Heart left ventricle (tissue), 13 donors: Measurements from ENCODE around the gene AGR3.

ENCODE experiments used
- CTCF ChIP-seq, 12 donors: fragments of 200-600 bp; sonication (generic) in 4 of 12; IDR thresholded peaks; one replicate each; pipeline versions ENCODE4 v1.5.0 to v1.8.0; 2018 to 2022; ENCODE audit warnings: antibody characterized with exemption in 12 of 12, mild to moderate bottlenecking in 5 of 12
- POLR2A ChIP-seq, 2 donors: fragments of 450-650 bp; IDR thresholded peaks; one replicate each; pipeline ENCODE4 v1.6.1; 2017; ENCODE audit warnings: antibody characterized with exemption in 2 of 2, mild to moderate bottlenecking in 2 of 2, moderate library complexity in 2 of 2
- donor health status: ischemic (EF 13 %, LVEDD 7.1; RV severe dilation, severe dysfunction).
- donor health status: DM: no; HTN: yes; CAD: no.
- donor health status: DM: no; HTN: no; CAD: no.
- donor health status: ischemic (EF 25% LVEDD 6.9; RV normal size, moderate dysfunction).
- donor health status: ischemic (EF 25% LVEDD 5.7; RV mildly dilated, moderate dysfunction).
- donor health status: ischemic (EF 35%, LVEDD 5.7; RV mildly dilated, moderate dysfunction).
- donor health status: nonischemic (EF 11% LVEDD 7.7; RV severe dilation, severe dysfunction).
- donor health status: DM: yes; HTN: yes; CAD: no.
- donor health status: PGD.
- donor health status: ischemic (EF 29% LVEDD 5.4; RV normal size, mild dysfunction).
- donor health status: nonischemic (EF 23%, LVEDD 6.1; RV moderate dilation, normal function).

- TF ChIP-seq CTCF (IDR thresholded peaks at IDR 0.05) = no peak
- no peak for TF ChIP-seq POLR2A (IDR thresholded peaks at IDR 0.05)
Measured at GRCh38 chr7:16849296-16850148, 32.3 kb downstream of the AGR3 start.
